ENCODE data around the gene MACROH2A1. TPM values are rescaled to one million over a fixed set of nuclear protein-coding genes. Genes with fewer than 3 reads are reported as not detected.
A peak's percentile ranks its signal among the peaks of the same experiment; 100 is the strongest.

The MACROH2A1 gene
- polyA plus RNA-seq, 3 donors from 2014 or later: 162 to 195 (median 168) TPM

DNA sequence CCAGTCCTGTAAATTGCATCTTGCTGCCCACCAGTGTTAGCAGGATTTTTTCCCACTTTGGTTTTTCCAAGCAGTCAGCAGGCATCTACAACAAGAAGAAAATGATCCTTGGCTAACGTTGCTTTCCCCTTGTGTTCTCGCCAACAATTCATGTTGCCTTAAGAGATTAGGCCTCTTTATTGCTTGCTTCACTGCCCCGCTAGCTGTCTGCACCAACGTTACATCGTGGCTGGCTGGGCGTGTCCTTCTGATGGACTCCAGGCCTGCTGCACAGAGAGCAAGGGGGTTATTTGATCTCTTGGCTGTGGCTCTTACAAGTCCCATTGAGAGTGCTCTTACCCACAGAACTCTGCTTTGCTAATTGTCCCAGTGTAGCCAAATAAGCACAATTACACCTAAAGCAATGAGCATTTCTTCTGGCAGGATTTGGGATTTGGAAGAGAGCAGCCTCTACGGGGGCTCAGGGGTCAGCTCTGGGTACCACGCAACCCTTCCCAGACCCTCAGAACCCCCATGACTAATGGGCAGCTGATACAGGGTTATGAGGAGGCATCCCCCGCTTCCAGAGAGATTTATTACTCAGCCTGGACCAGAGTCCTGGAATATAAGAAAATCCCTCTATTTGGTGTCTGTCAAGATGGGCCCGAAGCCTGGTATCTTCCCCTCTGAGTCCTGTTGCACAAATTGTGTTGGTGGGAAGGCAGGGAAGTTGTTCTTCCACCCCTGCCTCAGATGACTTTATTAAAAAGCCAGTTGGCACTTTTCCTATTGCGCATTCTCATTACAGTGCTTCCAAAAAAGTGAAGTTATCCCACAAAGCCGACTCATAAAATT is 30.5 kb upstream of the MACROH2A1 start:
- no peaks in the 10 kb centered on the region for H3K9me3 Mint-ChIP-seq
- peaks cover 1 to 5% (median 3%) of the 10 kb centered on the region in 3 donors for H3K27me3 Mint-ChIP-seq (ENCODE audit: low read depth in 3 of 3)
- no peak for DNase-seq
- peaks cover 0 to 6% of the 10 kb centered on the region in 2 donors for H3K4me1 Mint-ChIP-seq
- no peak overlapping the region for H3K27ac Mint-ChIP-seq
- no peaks in the 10 kb centered on the region for H3K36me3 Mint-ChIP-seq
- no peak overlapping the region for H3K4me3 Mint-ChIP-seq

GRCh38 chr5:135428586-135428985 is 29.6 kb upstream of the MACROH2A1 start:
- Mint-ChIP-seq H3K27ac (no peak overlapping the region), H3K36me3 (no peaks in the 10 kb centered on the region), H3K4me1 (peaks cover 0 to 6% of the 10 kb centered on the region in 2 donors), H3K9me3 (no peaks in the 10 kb centered on the region), H3K4me3 (no peak overlapping the region), H3K27me3 (ENCODE audit: low read depth in 3 of 3) (peaks cover under 1 to 3% (median 3%) of the 10 kb centered on the region in 3 donors)
- DNase-seq: no peak

GRCh38 chr5:135426102-135427082 is 27.4 kb upstream of the MACROH2A1 start:
- DNase-seq: peak; percentile 29 to 35 (median 29)
- peaks cover 3 to 7% (median 6%) of the 10 kb centered on the region in 3 donors for H3K27me3 Mint-ChIP-seq (ENCODE audit: low read depth in 3 of 3)
- H3K27ac Mint-ChIP-seq: peak overlapping the region in 1 of 6 donors; percentile 26
- H3K9me3 Mint-ChIP-seq: no peaks in the 10 kb centered on the region
- peaks cover 0 to 6% of the 10 kb centered on the region in 2 donors for H3K4me1 Mint-ChIP-seq
- H3K4me3 Mint-ChIP-seq: no peak overlapping the region
- H3K36me3 Mint-ChIP-seq: no peaks in the 10 kb centered on the region

GRCh38 chr5:135425641-135426040 is 26.6 kb upstream of the MACROH2A1 start:
- no peak overlapping the region for H3K4me3 Mint-ChIP-seq

GRCh38 chr5:135423846-135424168 is 24.8 kb upstream of the MACROH2A1 start:
- Mint-ChIP-seq H3K27ac (no peak overlapping the region), H3K9me3 (peaks cover 0 to 8% (median 2%) of the 10 kb centered on the region in 6 donors), H3K4me3 (no peak overlapping the region), H3K4me1 (peaks cover 0 to 6% of the 10 kb centered on the region in 2 donors), H3K36me3 (no peaks in the 10 kb centered on the region), H3K27me3 (ENCODE audit: low read depth in 3 of 3) (peaks cover 6 to 18% (median 14%) of the 10 kb centered on the region in 3 donors)
- DNase-seq: no peak

More at GRCh38 chr5:135425641-135426040, 26.6 kb upstream of the MACROH2A1 start:
- Mint-ChIP-seq H3K27me3 (ENCODE audit: low read depth in 3 of 3) (peaks cover 6 to 12% (median 7%) of the 10 kb centered on the region in 3 donors), H3K36me3 (no peaks in the 10 kb centered on the region), H3K9me3 (no peaks in the 10 kb centered on the region), H3K4me1 (peaks cover 0 to 6% of the 10 kb centered on the region in 2 donors), H3K27ac (peak overlapping the region in 2 of 6 donors; percentile 61 to 68)
- no peak for DNase-seq

GRCh38 chr5:135423146-135423845 is 24.3 kb upstream of the MACROH2A1 start:
- H3K27ac Mint-ChIP-seq: no peak overlapping the region
- peaks cover 0 to 6% of the 10 kb centered on the region in 2 donors for H3K4me1 Mint-ChIP-seq
- peaks cover 0 to 8% (median 2%) of the 10 kb centered on the region in 6 donors for H3K9me3 Mint-ChIP-seq
- H3K4me3 Mint-ChIP-seq: no peak overlapping the region
- H3K27me3 Mint-ChIP-seq (ENCODE audit: low read depth in 3 of 3): peaks cover 6 to 19% (median 18%) of the 10 kb centered on the region in 3 donors
- H3K36me3 Mint-ChIP-seq: no peaks in the 10 kb centered on the region
- DNase-seq: no peak

DNA sequence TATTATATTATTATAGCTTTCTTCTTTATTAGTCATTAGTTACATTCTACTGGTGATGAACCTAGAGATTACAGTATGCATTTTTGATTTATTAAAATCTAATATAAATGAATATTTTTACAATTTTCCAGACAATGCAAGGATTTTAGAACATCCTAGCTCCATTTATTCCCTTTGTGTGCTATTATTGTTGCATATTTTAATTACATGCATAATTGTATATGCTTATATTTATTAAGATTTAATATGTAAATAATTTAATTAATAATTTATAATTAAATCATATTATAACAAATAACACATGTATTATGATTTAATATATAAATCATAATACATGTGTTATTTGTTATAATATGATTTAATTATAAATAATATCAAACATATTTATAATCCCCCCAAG is 23.4 kb upstream of the MACROH2A1 start:
- Mint-ChIP-seq H3K36me3 (no peaks in the 10 kb centered on the region), H3K4me1 (peaks cover 0 to 6% of the 10 kb centered on the region in 2 donors), H3K27ac (no peak overlapping the region), H3K27me3 (ENCODE audit: low read depth in 3 of 3) (peaks cover 4 to 23% (median 20%) of the 10 kb centered on the region in 3 donors), H3K9me3 (peaks cover 0 to 8% (median 2%) of the 10 kb centered on the region in 6 donors), H3K4me3 (no peak overlapping the region)
- no peak for DNase-seq

GRCh38 chr5:135417083-135417482 is 18.1 kb upstream of the MACROH2A1 start:
- DNase-seq: no peak
- Mint-ChIP-seq H3K4me1 (no peaks in the 10 kb centered on the region), H3K27me3 (ENCODE audit: low read depth in 3 of 3) (peaks cover 2 to 26% (median 24%) of the 10 kb centered on the region in 3 donors), H3K9me3 (peaks cover 0 to 8% (median 2%) of the 10 kb centered on the region in 6 donors), H3K27ac (no peak overlapping the region), H3K4me3 (no peak overlapping the region), H3K36me3 (no peaks in the 10 kb centered on the region)

GRCh38 chr5:135405082-135405481 is 6.1 kb upstream of the MACROH2A1 start:
- Mint-ChIP-seq H3K27me3 (ENCODE audit: low read depth in 3 of 3) (peaks cover 7 to 10% (median 10%) of the 10 kb centered on the region in 3 donors), H3K36me3 (no peaks in the 10 kb centered on the region), H3K27ac (no peak overlapping the region), H3K4me1 (peaks cover 6 to 9% of the 10 kb centered on the region in 2 donors), H3K4me3 (no peak overlapping the region), H3K9me3 (peaks cover 0 to 4% (median 0%) of the 10 kb centered on the region in 6 donors)
- no peak for DNase-seq

DNA sequence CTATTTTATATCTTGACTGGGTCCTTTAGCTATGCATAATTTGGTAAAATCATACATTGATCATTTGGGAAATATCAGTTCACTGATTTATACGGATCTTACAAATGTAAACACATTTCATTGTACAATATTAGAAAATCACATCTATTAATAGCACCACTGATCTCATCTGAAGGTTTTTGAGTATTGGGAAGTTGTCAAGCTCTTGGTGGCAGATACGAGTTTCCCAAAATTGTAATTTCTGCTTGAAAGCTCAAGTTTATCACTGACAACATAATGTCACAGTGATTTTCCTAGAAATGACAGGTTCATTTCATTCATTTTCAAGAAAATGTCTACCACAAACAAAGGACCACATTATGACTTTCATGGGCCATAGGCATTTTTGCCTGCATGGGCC is 3.0 kb upstream of the MACROH2A1 start:
- Mint-ChIP-seq H3K27me3 (ENCODE audit: low read depth in 3 of 3) (peaks cover 9 to 15% (median 12%) of the 10 kb centered on the region in 3 donors), H3K4me1 (peaks cover 26 to 30% of the 10 kb centered on the region in 2 donors), H3K9me3 (peaks cover 0 to 4% (median 0%) of the 10 kb centered on the region in 6 donors), H3K4me3 (no peak overlapping the region), H3K27ac (no peak overlapping the region), H3K36me3 (no peaks in the 10 kb centered on the region)
- no peak for DNase-seq

GRCh38 chr5:135400866-135401265 is 1.8 kb upstream of the MACROH2A1 start:
- H3K4me1 Mint-ChIP-seq: peaks cover 37 to 42% of the 10 kb centered on the region in 2 donors
- no peak for DNase-seq
- H3K27me3 Mint-ChIP-seq (ENCODE audit: low read depth in 3 of 3): peaks cover 9 to 15% (median 12%) of the 10 kb centered on the region in 3 donors
- peak overlapping the region; percentile 40 to 92 (median 50) for H3K4me3 Mint-ChIP-seq
- peak overlapping the region; percentile 24 to 94 (median 78) for H3K27ac Mint-ChIP-seq
- H3K36me3 Mint-ChIP-seq: no peaks in the 10 kb centered on the region
- peaks cover 0 to 4% (median 0%) of the 10 kb centered on the region in 6 donors for H3K9me3 Mint-ChIP-seq

- Mint-ChIP-seq H3K9me3 (peaks cover 0 to 4% (median 0%) of the 10 kb centered on the region in 6 donors), H3K36me3 (no peaks in the 10 kb centered on the region), H3K27ac (peak overlapping the region; percentile 86 to 95 (median 92)), H3K4me3 (peak overlapping the region; percentile 87 to 92 (median 89)), H3K27me3 (ENCODE audit: low read depth in 3 of 3) (peaks cover 6 to 15% (median 12%) of the 10 kb centered on the region in 3 donors), H3K4me1 (peaks cover 46 to 51% of the 10 kb centered on the region in 2 donors)
- no peak for DNase-seq
These were observed 937 bp upstream of the MACROH2A1 start for GRCh38 chr5:135399794-135400542.

All from immature natural killer cell (primary cell).